IgD-negative memory B cell (primary cell): ENCODE data around the gene CDK17. TPM values are rescaled to one million over a fixed set of nuclear protein-coding genes. Genes with fewer than 3 reads are reported as not detected.

Source experiments
- H3K27ac Mint-ChIP-seq, 3 donors: one replicate each; pipeline ENCODE4 v1.8.0; 2020 to 2022; ENCODE audit warnings: mild to moderate bottlenecking in 3 of 3, mixed read lengths in 3 of 3, moderate library complexity in 1 of 3
- H3K27me3 Mint-ChIP-seq: one replicate; pipeline ENCODE4 v1.8.0; 2021; ENCODE audit warnings: mixed read lengths
- H3K36me3 Mint-ChIP-seq: one replicate; pipeline ENCODE4 v1.8.0; 2020; ENCODE audit warnings: mild to moderate bottlenecking, mixed read lengths
- H3K4me1 Mint-ChIP-seq, 3 donors: one replicate each; pipeline ENCODE4 v1.8.0; 2020 to 2022; ENCODE audit warnings: mixed read lengths in 3 of 3, mild to moderate bottlenecking in 1 of 3
- H3K4me3 Mint-ChIP-seq, 4 donors: one replicate each; pipeline ENCODE4 v1.8.0; 2020 to 2022; ENCODE audit warnings: mild to moderate bottlenecking in 4 of 4, mixed read lengths in 4 of 4, moderate library complexity in 3 of 4
- H3K9me3 Mint-ChIP-seq, 3 donors: one replicate each; pipeline ENCODE4 v1.8.0; 2020 to 2021; ENCODE audit warnings: mixed read lengths in 3 of 3, mild to moderate bottlenecking in 1 of 3
- polyA plus RNA-seq: library from polyadenylated mRNA; unstranded; fragments of 300-500 nt; fragmentation: Illumina TruSeq; gene quantifications from one replicate; pipeline ENCODE4 v1.2.3, GENCODE V29; 2021

Gene CDK17
- polyA plus RNA-seq, 1 donor from 2014 or later, result 30.0 TPM

DNA sequence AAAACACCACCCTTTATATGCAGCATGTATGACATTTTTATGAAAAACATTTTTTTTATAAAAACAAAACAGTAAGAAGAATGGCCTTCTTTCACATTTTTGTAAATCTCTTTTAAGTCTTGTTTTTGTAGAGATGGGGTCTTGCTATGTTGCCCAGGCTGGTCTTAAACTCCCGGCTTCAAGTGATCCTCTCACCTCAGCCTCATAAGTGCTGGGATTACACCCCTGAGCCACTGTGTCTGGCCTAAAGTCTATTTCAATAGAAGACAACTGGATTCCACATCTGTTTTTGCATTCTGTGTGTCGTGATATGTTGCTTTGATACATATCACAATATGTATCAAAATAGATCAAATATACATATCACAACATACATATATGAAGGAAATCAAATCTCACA, 107.1 kb downstream of the CDK17 start:
- H3K36me3 Mint-ChIP-seq, result peaks cover 7% of the 10 kb centered on the region
- H3K27me3 Mint-ChIP-seq, result no peaks in the 10 kb centered on the region
- H3K27ac Mint-ChIP-seq, result peak overlapping the region in 1 of 3 donors; percentile 37
- H3K9me3 Mint-ChIP-seq, result no peaks in the 10 kb centered on the region
- peaks cover 9 to 14% (median 13%) of the 10 kb centered on the region in 3 donors for H3K4me1 Mint-ChIP-seq
- no peak overlapping the region for H3K4me3 Mint-ChIP-seq

DNA sequence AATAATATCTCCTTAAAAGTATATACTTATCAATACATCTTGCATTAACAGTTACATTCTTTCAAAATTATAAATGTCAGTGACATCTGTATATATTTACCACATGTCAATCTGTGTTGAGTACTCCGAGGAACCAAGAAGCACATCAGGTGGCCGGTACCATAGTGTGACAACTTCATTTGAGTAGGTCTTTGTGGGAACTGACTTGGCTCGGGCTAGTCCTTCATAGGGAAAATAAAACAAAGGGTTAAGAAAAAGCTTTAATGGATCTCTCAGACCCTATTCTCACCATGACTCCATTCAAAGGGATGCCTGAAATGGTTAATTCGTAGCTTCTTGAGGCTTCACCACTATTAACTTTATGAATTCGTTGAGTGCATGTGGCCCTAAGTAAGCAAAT, 111.2 kb downstream of the CDK17 start:
- Mint-ChIP-seq H3K27me3 (no peaks in the 10 kb centered on the region), H3K36me3 (peaks cover 3% of the 10 kb centered on the region), H3K4me3 (no peak overlapping the region), H3K4me1 (peaks cover 2 to 6% (median 4%) of the 10 kb centered on the region in 3 donors), H3K27ac (peak overlapping the region in 2 of 3 donors; percentile 23 to 59), H3K9me3 (no peaks in the 10 kb centered on the region)

DNA sequence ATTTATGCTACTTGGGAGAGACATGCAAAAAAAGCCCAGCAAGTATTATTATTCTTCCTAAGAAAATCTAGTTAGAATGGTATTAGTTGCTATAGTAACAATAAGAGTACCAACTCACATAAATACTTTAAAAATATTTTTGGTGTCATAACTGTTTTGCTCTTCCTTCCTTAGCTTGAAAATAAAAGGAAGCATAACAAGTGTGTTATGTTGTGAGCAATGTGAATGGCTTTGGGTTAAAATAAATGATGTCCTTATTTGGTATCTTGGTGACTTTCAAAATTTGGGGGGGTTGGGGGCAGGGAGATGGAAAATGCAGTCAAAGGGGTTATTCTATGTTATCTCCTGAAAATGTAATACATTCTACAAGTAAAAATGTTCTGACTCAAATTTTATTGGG, 115.1 kb downstream of the CDK17 start:
- H3K27me3 Mint-ChIP-seq, result no peaks in the 10 kb centered on the region
- no peak overlapping the region for H3K27ac Mint-ChIP-seq
- no peak overlapping the region for H3K4me3 Mint-ChIP-seq
- H3K36me3 Mint-ChIP-seq, result peaks cover 2% of the 10 kb centered on the region
- no peaks in the 10 kb centered on the region for H3K9me3 Mint-ChIP-seq
- H3K4me1 Mint-ChIP-seq, result peaks cover 0 to 4% (median 0%) of the 10 kb centered on the region in 3 donors

- peaks cover 23% of the 10 kb centered on the region for H3K36me3 Mint-ChIP-seq
- peaks cover 0 to 2% (median 0%) of the 10 kb centered on the region in 3 donors for H3K9me3 Mint-ChIP-seq
- H3K4me3 Mint-ChIP-seq, result no peak overlapping the region
- peaks cover 9 to 14% (median 12%) of the 10 kb centered on the region in 3 donors for H3K4me1 Mint-ChIP-seq
- H3K27ac Mint-ChIP-seq, result peak overlapping the region in 1 of 3 donors; percentile 65
- H3K27me3 Mint-ChIP-seq, result no peaks in the 10 kb centered on the region
Observed at GRCh38 chr12:96274331-96274730, 125.9 kb downstream of the CDK17 start.

DNA sequence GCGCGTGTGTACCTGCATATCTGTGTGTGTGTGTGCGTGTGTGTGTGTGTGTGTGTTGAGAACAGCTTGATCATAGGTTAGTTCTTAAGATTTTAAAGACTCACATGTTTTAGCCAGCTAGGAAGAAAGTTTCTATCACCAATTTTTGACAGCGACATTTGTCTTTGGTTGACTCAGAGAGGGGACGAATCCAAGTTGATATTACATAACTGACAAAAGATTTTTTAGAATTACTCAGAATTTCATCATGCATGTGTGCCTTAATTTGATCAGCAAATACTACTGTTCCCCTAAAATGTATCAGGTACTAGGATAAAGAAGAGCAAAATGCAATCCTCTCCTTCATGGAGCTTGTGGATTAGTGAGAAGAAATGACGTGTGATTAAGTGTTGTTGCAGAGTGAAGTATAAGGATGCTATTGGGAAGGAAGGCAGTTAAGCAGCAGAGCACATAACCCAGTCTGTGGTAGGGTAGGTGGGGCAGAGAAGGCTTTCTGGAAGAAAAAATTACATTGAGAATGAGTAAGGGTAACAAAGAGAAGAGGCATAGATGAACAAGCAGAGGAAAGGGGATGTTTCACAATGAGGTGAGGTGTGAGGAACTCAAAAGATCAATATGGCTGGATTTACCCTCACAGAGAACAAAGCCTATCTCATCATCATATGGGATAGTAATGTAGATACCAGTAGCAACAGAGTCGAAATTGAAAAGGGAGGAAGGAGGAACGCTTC, 128.6 kb downstream of the CDK17 start:
- no peak overlapping the region for H3K4me3 Mint-ChIP-seq
- peaks cover 12 to 15% (median 14%) of the 10 kb centered on the region in 3 donors for H3K4me1 Mint-ChIP-seq

GRCh38 chr12:96266238-96266637, 134.0 kb downstream of the CDK17 start:
- no peak overlapping the region for H3K4me3 Mint-ChIP-seq
- H3K4me1 Mint-ChIP-seq, result peaks cover 4 to 12% (median 7%) of the 10 kb centered on the region in 3 donors
- H3K27ac Mint-ChIP-seq, result peak overlapping the region in 1 of 3 donors; percentile 67
- H3K36me3 Mint-ChIP-seq, result peaks cover 8% of the 10 kb centered on the region
- H3K27me3 Mint-ChIP-seq, result no peaks in the 10 kb centered on the region
- no peaks in the 10 kb centered on the region for H3K9me3 Mint-ChIP-seq

More for the DNA sequence above, 128.6 kb downstream of the CDK17 start:
- Mint-ChIP-seq H3K27ac (peak overlapping the region in 1 of 3 donors; percentile 67), H3K9me3 (peaks cover 0 to 2% (median 0%) of the 10 kb centered on the region in 3 donors), H3K36me3 (peaks cover 16% of the 10 kb centered on the region), H3K27me3 (no peaks in the 10 kb centered on the region)

GRCh38 chr12:96265836-96266235, 134.4 kb downstream of the CDK17 start:
- Mint-ChIP-seq H3K27me3 (no peaks in the 10 kb centered on the region), H3K4me1 (peaks cover 4 to 12% (median 7%) of the 10 kb centered on the region in 3 donors), H3K36me3 (peaks cover 8% of the 10 kb centered on the region), H3K9me3 (no peaks in the 10 kb centered on the region), H3K27ac (peak overlapping the region in 1 of 3 donors; percentile 67), H3K4me3 (no peak overlapping the region)

DNA sequence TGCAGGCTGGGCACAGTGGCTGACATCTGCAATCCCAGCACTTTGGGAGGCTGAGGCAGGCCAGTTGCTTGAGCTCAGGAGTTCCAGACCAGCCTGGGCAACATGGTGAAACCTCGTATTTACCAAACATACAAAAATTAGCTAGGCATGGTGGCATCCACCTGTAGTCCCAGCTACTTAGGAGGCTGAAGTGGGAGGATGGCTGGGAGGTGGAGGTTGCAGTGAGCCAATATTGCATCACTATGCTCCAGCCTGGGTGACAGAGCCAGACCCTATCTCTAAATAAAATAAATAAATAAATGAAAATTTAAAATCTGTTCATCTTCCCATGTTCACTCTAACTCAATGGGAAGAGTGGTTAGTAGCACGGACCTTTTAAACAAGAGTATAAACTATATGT, 134.8 kb downstream of the CDK17 start:
- peaks cover 4 to 12% (median 10%) of the 10 kb centered on the region in 3 donors for H3K4me1 Mint-ChIP-seq
- no peaks in the 10 kb centered on the region for H3K9me3 Mint-ChIP-seq
- no peaks in the 10 kb centered on the region for H3K27me3 Mint-ChIP-seq
- peak overlapping the region in 2 of 3 donors; percentile 67 to 83 for H3K27ac Mint-ChIP-seq
- peaks cover 8% of the 10 kb centered on the region for H3K36me3 Mint-ChIP-seq
- no peak overlapping the region for H3K4me3 Mint-ChIP-seq

DNA sequence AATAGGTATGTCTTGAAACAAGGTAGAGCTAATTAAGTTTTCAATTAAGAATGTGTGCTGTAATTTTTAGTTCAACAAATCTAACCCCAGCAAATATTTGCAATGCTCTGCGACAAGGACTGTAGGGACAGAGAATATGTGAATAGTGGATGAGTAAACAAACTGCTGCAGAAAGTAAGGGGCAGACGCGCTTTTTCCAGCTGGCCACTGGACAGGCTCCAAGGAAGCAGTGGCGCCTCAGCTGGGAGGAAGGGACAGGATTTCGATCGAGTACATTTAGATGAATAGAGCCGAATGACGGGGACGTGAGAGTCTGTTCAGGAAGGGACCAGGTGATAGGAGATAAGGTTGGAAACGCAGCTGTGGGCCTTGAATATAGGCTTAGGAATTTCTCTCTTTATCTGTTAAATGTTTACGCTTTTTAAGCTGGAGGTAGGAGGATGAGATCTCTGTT, 136.8 kb downstream of the CDK17 start:
- no peaks in the 10 kb centered on the region for H3K27me3 Mint-ChIP-seq
- H3K4me3 Mint-ChIP-seq, result no peak overlapping the region
- H3K27ac Mint-ChIP-seq, result peak overlapping the region in 2 of 3 donors; percentile 2 to 23
- peaks cover 4% of the 10 kb centered on the region for H3K36me3 Mint-ChIP-seq
- H3K9me3 Mint-ChIP-seq, result no peaks in the 10 kb centered on the region
- peaks cover 5 to 10% (median 6%) of the 10 kb centered on the region in 3 donors for H3K4me1 Mint-ChIP-seq

DNA sequence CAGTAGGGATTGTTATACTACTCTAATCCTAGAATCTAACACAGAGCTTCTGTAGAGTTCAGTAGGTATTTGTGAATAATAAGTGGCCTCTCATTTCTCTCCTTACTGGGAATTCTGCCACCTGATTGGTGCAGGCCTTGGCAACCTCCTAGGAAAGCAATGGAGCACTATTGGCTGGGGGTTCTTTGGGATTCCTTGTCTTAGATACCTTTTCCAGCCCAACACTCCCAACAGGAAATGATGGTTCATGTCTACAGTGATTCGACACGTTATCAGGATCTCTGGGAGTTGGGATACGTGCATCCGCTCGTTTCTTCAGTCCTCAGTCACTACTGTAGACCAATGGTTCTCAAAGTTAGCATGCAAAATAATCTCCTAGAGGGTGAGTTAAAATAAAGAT, 138.7 kb downstream of the CDK17 start:
- Mint-ChIP-seq H3K27ac (peak overlapping the region in 1 of 3 donors; percentile 28), H3K36me3 (peaks cover 4% of the 10 kb centered on the region), H3K4me3 (no peak overlapping the region), H3K9me3 (no peaks in the 10 kb centered on the region), H3K4me1 (peaks cover 5 to 10% (median 6%) of the 10 kb centered on the region in 3 donors), H3K27me3 (no peaks in the 10 kb centered on the region)

- peaks cover 5 to 10% (median 6%) of the 10 kb centered on the region in 3 donors for H3K4me1 Mint-ChIP-seq
- peaks cover 4% of the 10 kb centered on the region for H3K36me3 Mint-ChIP-seq
- H3K4me3 Mint-ChIP-seq, result no peak overlapping the region
Observed at GRCh38 chr12:96260644-96261043, 139.6 kb downstream of the CDK17 start.

DNA sequence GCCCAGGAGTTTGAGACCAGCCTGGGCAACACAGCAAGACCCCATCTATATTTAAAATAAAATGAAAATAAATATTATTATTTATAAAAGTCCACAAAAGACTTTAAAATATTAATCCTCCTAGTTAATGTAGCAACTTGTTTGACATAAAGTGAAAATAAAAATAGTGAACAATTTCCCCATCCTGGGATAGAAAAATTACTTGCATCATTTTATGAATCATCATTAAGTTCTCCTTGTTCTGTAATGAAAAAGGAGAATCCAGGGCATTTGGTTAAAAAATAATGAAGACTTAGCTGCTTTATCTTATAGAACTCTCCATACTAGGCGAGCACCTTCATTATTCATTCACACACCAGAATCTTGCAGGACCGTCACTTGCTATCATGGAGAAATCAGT, 140.0 kb downstream of the CDK17 start:
- peaks cover 4% of the 10 kb centered on the region for H3K36me3 Mint-ChIP-seq

More at GRCh38 chr12:96260644-96261043, 139.6 kb downstream of the CDK17 start:
- Mint-ChIP-seq H3K9me3 (no peaks in the 10 kb centered on the region), H3K27ac (peak overlapping the region; percentile 28 to 54 (median 45)), H3K27me3 (no peaks in the 10 kb centered on the region)

GRCh38 chr12:96258104-96258961, 141.9 kb downstream of the CDK17 start:
- peaks cover 4 to 14% (median 12%) of the 10 kb centered on the region in 3 donors for H3K4me1 Mint-ChIP-seq
- H3K36me3 Mint-ChIP-seq, result peaks cover 2% of the 10 kb centered on the region
- peak overlapping the region in 1 of 4 donors; percentile 24 for H3K4me3 Mint-ChIP-seq
- H3K27me3 Mint-ChIP-seq, result no peaks in the 10 kb centered on the region
- H3K27ac Mint-ChIP-seq, result no peak overlapping the region
- no peaks in the 10 kb centered on the region for H3K9me3 Mint-ChIP-seq

More for the DNA sequence above, 140.0 kb downstream of the CDK17 start:
- peak overlapping the region in 1 of 3 donors; percentile 45 for H3K27ac Mint-ChIP-seq
- H3K4me1 Mint-ChIP-seq, result peaks cover 6 to 10% (median 6%) of the 10 kb centered on the region in 3 donors
- H3K27me3 Mint-ChIP-seq, result no peaks in the 10 kb centered on the region
- H3K4me3 Mint-ChIP-seq, result no peak overlapping the region
- H3K9me3 Mint-ChIP-seq, result no peaks in the 10 kb centered on the region

DNA sequence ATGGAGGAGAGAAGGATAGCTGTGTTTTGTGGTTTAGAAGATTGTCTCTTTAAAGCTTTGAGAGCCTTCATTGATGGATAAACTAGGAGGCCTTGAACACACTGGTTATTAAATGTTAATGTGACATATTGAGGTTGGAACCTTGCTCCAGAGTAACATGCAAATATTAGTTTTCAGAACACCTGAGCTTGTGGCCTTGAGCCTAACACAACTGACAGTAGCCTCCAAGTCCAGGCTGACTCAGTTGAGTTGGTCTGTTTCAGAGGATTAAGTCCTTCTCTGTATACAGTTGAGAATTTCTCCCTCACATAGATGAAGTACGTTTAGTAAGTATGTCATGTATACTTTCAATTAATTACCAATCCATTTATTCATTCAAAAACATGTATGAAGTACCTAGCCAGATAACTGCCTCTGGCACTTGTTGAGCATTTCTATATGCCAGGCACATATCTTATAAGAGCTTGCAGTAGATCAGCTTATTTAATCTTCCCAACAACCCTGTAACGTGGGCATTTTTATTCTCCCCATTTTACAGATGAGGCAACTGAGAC, 142.6 kb downstream of the CDK17 start:
- no peak overlapping the region for H3K27ac Mint-ChIP-seq
- H3K4me1 Mint-ChIP-seq, result peaks cover 4 to 15% (median 13%) of the 10 kb centered on the region in 3 donors
- H3K4me3 Mint-ChIP-seq, result no peak overlapping the region
- H3K9me3 Mint-ChIP-seq, result no peaks in the 10 kb centered on the region
- no peaks in the 10 kb centered on the region for H3K27me3 Mint-ChIP-seq
- peaks cover 3% of the 10 kb centered on the region for H3K36me3 Mint-ChIP-seq
